ENCODE measurements around the gene KSR1. TPM values are rescaled to one million over a fixed set of nuclear protein-coding genes. Genes with fewer than 3 reads are reported as not detected.

KSR1 gene
- total RNA-seq, 1 donor from 2014 or later, result 40.3 TPM

DNA sequence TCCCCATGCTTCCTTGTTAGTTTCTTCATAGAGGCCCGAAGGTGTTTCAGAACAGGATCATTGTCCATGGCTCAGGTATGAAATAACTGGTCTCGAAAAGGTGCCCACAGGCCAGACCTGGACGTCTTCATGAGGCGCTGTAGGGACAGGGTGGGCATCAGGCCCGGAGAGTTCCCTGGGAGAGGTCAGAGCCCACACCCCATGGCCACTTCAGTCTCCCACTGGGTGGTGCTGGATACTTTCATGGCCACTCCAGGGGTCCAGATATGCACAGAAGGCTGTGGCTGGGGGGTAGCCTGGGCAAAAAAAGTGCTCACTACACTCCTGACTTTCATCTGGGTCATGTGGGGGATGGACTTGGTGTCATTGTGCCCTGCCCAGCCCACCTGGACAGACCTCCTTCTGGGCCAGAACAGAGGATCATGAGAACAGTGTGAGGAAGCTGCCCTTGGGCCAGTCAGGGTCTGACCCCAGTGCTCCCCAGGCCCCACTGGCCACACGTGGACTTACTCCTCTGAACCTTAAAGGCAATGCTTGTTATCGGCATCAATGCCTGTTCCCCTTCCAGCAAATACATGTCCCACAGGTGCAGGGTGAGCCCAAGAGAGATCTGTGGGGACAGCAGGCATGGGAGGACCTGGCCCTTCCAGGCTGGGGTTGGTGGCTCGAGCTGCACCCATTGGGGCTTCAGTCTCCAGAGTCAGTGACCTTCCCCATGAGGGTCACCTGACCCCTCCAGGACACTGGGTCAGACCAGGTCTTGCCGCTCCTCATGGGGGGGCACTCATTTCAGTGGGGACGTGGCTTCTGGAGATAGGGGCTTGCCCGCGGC, 211.6 kb downstream of the KSR1 start:
- intact Hi-C loops (cut with DNase I), result loop anchor here (10.0 kb wide), 1 partner anchor 77 kb away; no protein-coding TSS in a partner anchor

DNA sequence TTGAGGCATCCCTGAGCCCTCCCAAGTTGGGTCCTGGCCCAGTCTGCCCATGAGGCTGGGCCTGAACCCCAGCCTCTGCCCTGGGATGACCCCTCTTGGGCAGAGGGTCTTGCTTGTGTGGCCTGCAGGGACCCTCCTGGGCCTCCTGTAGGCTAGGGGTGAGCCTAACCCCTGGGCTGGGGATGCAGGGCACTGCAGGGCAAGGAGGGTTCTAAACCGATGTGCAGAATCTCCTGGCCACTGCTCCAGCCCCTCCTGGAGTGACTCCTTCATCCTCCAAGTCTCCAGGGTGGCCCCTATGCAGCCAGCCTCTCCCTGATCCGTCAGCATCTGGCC, 212.2 kb downstream of the KSR1 start:
- no peak for TF ChIP-seq POLR2A (IDR thresholded peaks at IDR 0.05)
- TF ChIP-seq, protein P1, sequence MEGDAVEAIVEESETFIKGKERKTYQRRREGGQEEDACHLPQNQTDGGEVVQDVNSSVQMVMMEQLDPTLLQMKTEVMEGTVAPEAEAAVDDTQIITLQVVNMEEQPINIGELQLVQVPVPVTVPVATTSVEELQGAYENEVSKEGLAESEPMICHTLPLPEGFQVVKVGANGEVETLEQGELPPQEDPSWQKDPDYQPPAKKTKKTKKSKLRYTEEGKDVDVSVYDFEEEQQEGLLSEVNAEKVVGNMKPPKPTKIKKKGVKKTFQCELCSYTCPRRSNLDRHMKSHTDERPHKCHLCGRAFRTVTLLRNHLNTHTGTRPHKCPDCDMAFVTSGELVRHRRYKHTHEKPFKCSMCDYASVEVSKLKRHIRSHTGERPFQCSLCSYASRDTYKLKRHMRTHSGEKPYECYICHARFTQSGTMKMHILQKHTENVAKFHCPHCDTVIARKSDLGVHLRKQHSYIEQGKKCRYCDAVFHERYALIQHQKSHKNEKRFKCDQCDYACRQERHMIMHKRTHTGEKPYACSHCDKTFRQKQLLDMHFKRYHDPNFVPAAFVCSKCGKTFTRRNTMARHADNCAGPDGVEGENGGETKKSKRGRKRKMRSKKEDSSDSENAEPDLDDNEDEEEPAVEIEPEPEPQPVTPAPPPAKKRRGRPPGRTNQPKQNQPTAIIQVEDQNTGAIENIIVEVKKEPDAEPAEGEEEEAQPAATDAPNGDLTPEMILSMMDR (IDR thresholded peaks at IDR 0.05), result no peak
- no peak for TF ChIP-seq POLR2AphosphoS5 (IDR thresholded peaks at IDR 0.05; ENCODE audit: insufficient read depth in 1 of 2, low read depth in 1 of 2)
- DNase-seq (ENCODE audit: extremely low spot score in 2 of 2), result peak in 1 of 2 donors; percentile 80
- H3K27me3 ChIP-seq, result no peaks in the 10 kb centered on the region
- H3K4me1 ChIP-seq, result no peaks in the 10 kb centered on the region
- intact Hi-C loops (cut with DNase I), result loop anchor here (10.0 kb wide), 1 partner anchor 76 kb away; no protein-coding TSS in a partner anchor
- H3K4me3 ChIP-seq, result no peak overlapping the region
- no peak overlapping the region for H3K27ac ChIP-seq
- no peaks in the 10 kb centered on the region for H3K9me3 ChIP-seq
- H3K36me3 ChIP-seq, result no peaks in the 10 kb centered on the region

More for the DNA sequence above, 211.6 kb downstream of the KSR1 start:
- DNase-seq (ENCODE audit: extremely low spot score in 2 of 2), result no peak
- Histone ChIP-seq H3K9me3 (no peaks in the 10 kb centered on the region), H3K4me1 (no peaks in the 10 kb centered on the region), H3K27ac (no peak overlapping the region), H3K4me3 (no peak overlapping the region), H3K36me3 (no peaks in the 10 kb centered on the region), H3K27me3 (no peaks in the 10 kb centered on the region)
- TF ChIP-seq, protein P1 (IDR thresholded peaks at IDR 0.05), result no peak
- no peak for TF ChIP-seq POLR2A (IDR thresholded peaks at IDR 0.05)
- TF ChIP-seq POLR2AphosphoS5 (IDR thresholded peaks at IDR 0.05; ENCODE audit: insufficient read depth in 1 of 2, low read depth in 1 of 2), result no peak

DNA sequence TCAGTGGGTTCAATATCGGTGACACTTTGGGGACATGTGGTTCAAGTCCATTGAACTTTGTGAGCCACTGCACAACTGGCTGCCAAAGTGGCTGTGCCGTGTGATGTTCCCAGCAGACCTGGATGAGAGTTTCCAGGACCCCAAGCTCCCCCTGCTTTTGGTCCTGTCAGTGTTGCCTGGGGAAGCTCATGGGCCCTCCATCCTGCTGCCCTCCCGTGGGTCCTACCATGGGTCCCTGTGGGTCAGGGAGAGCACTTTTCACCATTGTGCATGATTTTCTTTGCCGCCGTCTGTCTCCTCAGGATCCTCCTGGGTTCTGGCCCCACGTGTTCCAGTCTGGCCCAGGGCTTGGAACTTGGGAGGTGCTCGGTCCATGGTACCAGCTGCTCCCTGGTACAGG, 212.9 kb downstream of the KSR1 start:
- H3K4me1 ChIP-seq, result no peaks in the 10 kb centered on the region
- H3K9me3 ChIP-seq, result no peaks in the 10 kb centered on the region
- no peak overlapping the region for H3K27ac ChIP-seq
- no peak overlapping the region for H3K4me3 ChIP-seq
- no peaks in the 10 kb centered on the region for H3K27me3 ChIP-seq
- H3K36me3 ChIP-seq, result no peaks in the 10 kb centered on the region
- DNase-seq (ENCODE audit: extremely low spot score in 2 of 2), result peak in 1 of 2 donors; percentile 78
- TF ChIP-seq, protein P1 (IDR thresholded peaks at IDR 0.05), result no peak
- no peak for TF ChIP-seq POLR2A (IDR thresholded peaks at IDR 0.05)
- no peak for TF ChIP-seq POLR2AphosphoS5 (IDR thresholded peaks at IDR 0.05; ENCODE audit: insufficient read depth in 1 of 2, low read depth in 1 of 2)
- intact Hi-C loops (cut with DNase I), result loop anchor here (10.0 kb wide), 1 partner anchor 76 kb away; no protein-coding TSS in a partner anchor

DNA sequence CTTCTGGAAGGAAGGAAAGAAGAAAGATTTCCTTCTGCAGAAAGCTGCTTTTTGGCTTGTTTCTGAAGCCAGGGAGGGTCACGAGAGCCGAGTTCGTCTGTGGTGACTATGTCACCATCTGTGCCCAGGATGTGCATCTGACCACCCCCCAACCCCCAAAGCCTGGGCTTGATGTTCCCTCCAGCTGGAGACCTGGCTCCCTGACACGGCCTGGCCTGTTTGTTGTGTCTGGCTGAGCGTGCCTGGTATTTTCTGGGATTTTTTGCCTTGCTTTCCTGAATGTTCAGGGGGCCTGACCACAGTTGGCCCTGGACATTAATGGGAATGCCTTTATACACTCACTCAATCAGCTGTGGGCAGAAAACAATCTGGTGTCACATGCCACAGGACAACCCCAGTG, 213.6 kb downstream of the KSR1 start:
- Histone ChIP-seq H3K9me3 (no peaks in the 10 kb centered on the region), H3K27ac (no peak overlapping the region), H3K4me1 (no peaks in the 10 kb centered on the region), H3K27me3 (no peaks in the 10 kb centered on the region), H3K4me3 (no peak overlapping the region), H3K36me3 (no peaks in the 10 kb centered on the region)
- DNase-seq (ENCODE audit: extremely low spot score in 2 of 2), result no peak
- intact Hi-C loops (cut with DNase I), result loop anchor here (10.0 kb wide), 1 partner anchor 75 kb away; no protein-coding TSS in a partner anchor
- TF ChIP-seq POLR2A (IDR thresholded peaks at IDR 0.05) (no peak), POLR2AphosphoS5 (IDR thresholded peaks at IDR 0.05; ENCODE audit: insufficient read depth in 1 of 2, low read depth in 1 of 2) (no peak)
- TF ChIP-seq, protein P1 (IDR thresholded peaks at IDR 0.05), result no peak

All from vagina (tissue), 2 donors.